ENCODE measurements around the gene MALT1. TPM values are rescaled to one million over a fixed set of nuclear protein-coding genes. Genes with fewer than 3 reads are reported as not detected.
"Not testable (repeated sequence)": the region's sequence is repeated elsewhere in the genome, so short reads cannot be mapped to it uniquely, and the experiment has no call there.

The MALT1 gene
- total and polyA plus RNA-seq, 11 donors = 5.4 to 18.3 (median 10.4) TPM

DNA sequence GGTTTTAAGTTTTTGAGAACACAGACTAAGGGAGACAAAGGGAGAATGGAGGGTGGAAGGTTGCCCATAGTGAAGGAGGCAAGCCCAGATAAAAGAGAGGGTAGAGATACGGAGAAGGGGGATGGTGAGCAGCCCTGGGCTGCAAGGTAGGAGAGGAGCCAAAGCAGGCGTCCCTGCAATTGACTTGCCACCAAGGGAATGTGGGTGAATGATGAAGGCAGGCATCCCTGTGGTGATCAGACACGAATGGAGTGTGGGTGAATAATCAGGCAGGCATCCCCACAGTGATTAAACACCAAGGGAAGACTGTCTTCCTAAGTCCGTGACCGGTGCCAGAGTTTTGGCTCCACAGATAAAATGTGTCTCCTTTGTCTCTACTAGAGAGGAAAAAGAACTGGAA is 25.9 kb upstream of the MALT1 start:
- Histone ChIP-seq H3K9me3 (no peaks in the 10 kb centered on the region), H3K36me3 (no peaks in the 10 kb centered on the region), H3K4me3 (no peak overlapping the region), H3K27ac (no peak overlapping the region), H3K4me1 (peaks cover 0 to 29% (median 7%) of the 10 kb centered on the region in 12 donors), H3K27me3 (no peaks in the 10 kb centered on the region)
- TF ChIP-seq, protein P1, sequence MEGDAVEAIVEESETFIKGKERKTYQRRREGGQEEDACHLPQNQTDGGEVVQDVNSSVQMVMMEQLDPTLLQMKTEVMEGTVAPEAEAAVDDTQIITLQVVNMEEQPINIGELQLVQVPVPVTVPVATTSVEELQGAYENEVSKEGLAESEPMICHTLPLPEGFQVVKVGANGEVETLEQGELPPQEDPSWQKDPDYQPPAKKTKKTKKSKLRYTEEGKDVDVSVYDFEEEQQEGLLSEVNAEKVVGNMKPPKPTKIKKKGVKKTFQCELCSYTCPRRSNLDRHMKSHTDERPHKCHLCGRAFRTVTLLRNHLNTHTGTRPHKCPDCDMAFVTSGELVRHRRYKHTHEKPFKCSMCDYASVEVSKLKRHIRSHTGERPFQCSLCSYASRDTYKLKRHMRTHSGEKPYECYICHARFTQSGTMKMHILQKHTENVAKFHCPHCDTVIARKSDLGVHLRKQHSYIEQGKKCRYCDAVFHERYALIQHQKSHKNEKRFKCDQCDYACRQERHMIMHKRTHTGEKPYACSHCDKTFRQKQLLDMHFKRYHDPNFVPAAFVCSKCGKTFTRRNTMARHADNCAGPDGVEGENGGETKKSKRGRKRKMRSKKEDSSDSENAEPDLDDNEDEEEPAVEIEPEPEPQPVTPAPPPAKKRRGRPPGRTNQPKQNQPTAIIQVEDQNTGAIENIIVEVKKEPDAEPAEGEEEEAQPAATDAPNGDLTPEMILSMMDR (IDR thresholded peaks at IDR 0.05) = no peak
- no peak for TF ChIP-seq POLR2A (IDR thresholded peaks at IDR 0.05)
- intact Hi-C loops (cut with DNase I) = loop anchor here in 1 of 10 donors (10.0 kb wide), 1 partner anchor 51 kb away; no protein-coding TSS in a partner anchor
- DNase-seq (no peak), ATAC-seq (no peak)
- WGBS, 4 donors = 39 to 47% (median 45%) methylated on average over 5 of the region's 5 CpGs

DNA sequence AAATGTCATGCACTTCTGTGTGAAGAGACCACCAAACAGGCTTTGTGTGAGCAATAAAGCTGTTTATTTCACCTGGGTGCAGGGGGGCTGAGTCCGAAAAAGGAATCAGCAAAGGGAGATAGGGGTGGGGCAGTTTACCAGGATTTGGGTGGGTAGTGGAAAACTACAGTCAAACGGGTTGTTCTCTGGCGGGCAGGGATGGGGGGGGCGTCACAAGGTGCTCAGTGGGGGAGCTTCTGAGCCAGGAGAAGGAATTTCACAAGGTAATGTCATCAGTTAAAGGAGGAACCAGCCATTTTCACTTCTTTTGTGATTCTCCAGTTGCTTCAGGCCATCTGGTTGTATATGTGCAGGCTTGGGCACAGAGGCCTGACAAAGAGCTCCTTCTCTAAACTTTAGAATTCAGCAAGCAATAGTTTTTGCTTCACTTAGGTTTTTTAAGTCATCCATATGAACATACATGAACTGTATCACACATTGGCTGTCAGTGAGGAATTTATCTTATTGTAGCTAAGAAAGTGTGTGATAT is 24.9 kb upstream of the MALT1 start:
- intact Hi-C loops (cut with DNase I) = loop anchor here in 1 of 10 donors (10.0 kb wide), 1 partner anchor 52 kb away; no protein-coding TSS in a partner anchor
- H3K4me1 ChIP-seq = peaks cover 0 to 31% (median 8%) of the 10 kb centered on the region in 12 donors
- no peaks in the 10 kb centered on the region for H3K36me3 ChIP-seq
- H3K9me3 ChIP-seq = no peaks in the 10 kb centered on the region
- WGBS, 4 donors = 87 to 93% (median 92%) methylated on average over 4 of the region's 4 CpGs
- DNase-seq (no peak), ATAC-seq (no peak)
- no peak overlapping the region for H3K27ac ChIP-seq
- no peak for TF ChIP-seq POLR2A (IDR thresholded peaks at IDR 0.05)
- TF ChIP-seq, protein P1 (IDR thresholded peaks at IDR 0.05) = no peak
- H3K27me3 ChIP-seq = no peaks in the 10 kb centered on the region
- H3K4me3 ChIP-seq = no peak overlapping the region

DNA sequence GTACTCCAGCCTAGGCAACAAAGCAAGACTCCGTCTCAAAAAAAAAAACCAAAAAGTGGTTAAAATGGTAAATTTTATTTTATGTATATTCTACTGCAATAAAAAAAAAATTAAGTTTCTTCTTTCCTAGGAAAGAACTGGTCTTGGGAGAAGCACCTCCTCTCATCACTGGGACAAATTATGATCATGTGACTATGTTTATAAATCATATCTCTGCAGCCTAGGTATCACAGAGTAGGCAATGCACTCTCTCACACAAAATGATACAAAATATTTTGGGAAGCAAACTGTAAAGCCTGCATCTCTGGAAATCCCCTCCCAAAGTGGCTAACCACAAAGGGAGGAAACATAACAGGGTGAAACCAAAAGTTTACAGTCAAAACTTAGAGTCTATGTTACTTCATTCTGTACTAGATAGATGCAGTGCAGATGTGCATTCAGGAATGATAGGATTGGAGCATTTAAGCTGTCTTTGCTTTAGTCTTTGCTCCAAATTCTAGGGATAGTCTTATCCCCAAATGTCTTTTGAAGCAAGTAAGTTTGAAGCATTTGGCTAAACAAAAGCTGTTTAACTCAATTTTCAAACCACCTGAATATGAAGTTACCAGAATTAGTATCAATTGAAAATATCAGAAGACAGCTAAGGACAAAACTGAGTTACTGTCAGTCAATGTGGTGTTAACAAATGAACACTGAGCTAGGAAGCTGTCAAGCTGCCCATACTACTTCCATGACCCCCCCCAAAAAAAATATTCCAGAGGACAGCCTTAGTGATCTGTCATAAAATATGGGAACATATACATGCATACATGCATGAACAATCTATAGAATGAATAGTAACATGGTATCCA is 21.1 kb upstream of the MALT1 start:
- 91 to 98% (median 97%) methylated on average over 1 of the region's 1 CpG for WGBS, 4 donors
- Histone ChIP-seq H3K27me3 (no peaks in the 10 kb centered on the region), H3K4me1 (peaks cover 0 to 26% (median 0%) of the 10 kb centered on the region in 12 donors), H3K36me3 (no peaks in the 10 kb centered on the region), H3K4me3 (no peak overlapping the region), H3K27ac (no peak overlapping the region), H3K9me3 (peaks cover 0 to 7% (median under 1%) of the 10 kb centered on the region in 12 donors)
- intact Hi-C loops (cut with DNase I) = loop anchor here in 1 of 10 donors (2.0 to 10.0 kb wide), 2 partner anchors 17 to 55 kb away; no protein-coding TSS in a partner anchor
- ATAC-seq = peak in 1 of 4 donors; percentile 39
- TF ChIP-seq POLR2A (IDR thresholded peaks at IDR 0.05) = no peak
- TF ChIP-seq, protein P1 (IDR thresholded peaks at IDR 0.05) = no peak
- DNase-seq = no peak

DNA sequence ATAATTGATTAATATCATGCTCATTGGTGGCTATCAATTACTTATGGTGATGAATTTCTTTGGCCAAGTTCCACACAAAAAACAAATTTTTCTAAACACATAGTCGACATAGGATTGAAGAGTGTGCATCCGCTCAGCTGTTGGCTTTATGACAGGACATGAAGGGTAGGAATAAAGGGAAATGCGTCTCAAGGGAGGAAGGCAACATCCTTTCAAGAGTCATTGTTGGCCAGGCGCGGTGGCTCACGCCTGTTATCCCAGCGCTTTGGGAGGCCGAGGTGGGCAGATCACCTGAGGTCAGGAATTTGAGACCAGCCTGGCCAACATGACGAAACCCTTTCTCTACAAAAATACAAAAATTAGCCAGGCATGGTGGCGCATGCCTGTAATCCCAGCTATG is 20.4 kb upstream of the MALT1 start:
- not testable (repeated sequence) for H3K4me3 ChIP-seq, H3K36me3 ChIP-seq, H3K27me3 ChIP-seq, H3K27ac ChIP-seq, DNase-seq
- WGBS, 4 donors = 67 to 86% (median 76%) methylated on average over 10 of the region's 10 CpGs
- H3K9me3 ChIP-seq = peaks cover 0 to 12% (median 4%) of the 10 kb centered on the region in 12 donors
- peak in 1 of 4 donors; percentile 64 for ATAC-seq
- H3K4me1 ChIP-seq = peaks cover 0 to 26% (median 0%) of the 10 kb centered on the region in 12 donors
- intact Hi-C loops (cut with DNase I) = loop anchor here in 1 of 10 donors (2.0 kb wide), 1 partner anchor 16 kb away; no protein-coding TSS in a partner anchor

DNA sequence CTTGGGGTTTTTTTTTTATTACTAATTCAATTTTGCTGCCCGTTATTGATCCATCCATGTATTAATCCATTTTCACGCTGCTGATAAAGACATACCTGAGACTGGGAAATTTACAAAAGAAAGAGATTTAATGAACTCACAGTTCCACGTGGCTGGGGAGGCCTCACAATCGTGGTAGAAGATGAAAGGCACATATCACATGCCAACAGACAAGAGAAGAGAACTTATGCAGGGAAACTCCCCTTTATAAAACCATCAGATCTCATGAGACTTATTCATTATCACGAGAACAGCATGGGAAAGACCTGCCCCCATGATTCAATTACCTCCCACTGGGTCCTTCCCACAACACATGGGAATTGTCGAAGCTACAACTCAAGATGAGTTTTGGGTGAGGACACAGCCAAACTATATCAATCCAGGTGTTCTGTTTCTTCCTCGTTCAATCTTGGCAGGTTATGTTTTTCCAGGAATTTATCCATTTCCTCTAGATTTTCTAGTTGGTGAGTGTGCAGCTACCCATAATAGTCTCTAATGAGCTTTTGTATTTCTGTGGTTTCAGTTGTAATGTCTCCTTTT is 18.0 kb upstream of the MALT1 start:
- ATAC-seq; H3K4me3 ChIP-seq; H3K27me3 ChIP-seq; H3K36me3 ChIP-seq; intact Hi-C loops (cut with DNase I); DNase-seq; H3K27ac ChIP-seq: not testable (repeated sequence)
- WGBS, 4 donors = 75 to 80% (median 79%) methylated on average over 7 of the region's 7 CpGs
- peaks cover 0 to 39% (median 6%) of the 10 kb centered on the region in 12 donors for H3K4me1 ChIP-seq
- peaks cover 0 to 12% (median 4%) of the 10 kb centered on the region in 12 donors for H3K9me3 ChIP-seq
